ENCODE results near the gene ZNF277.
"Not testable (repeated sequence)": the region's sequence is repeated elsewhere in the genome, so short reads cannot be mapped to it uniquely, and the experiment has no call there.

ZNF277 gene

DNA sequence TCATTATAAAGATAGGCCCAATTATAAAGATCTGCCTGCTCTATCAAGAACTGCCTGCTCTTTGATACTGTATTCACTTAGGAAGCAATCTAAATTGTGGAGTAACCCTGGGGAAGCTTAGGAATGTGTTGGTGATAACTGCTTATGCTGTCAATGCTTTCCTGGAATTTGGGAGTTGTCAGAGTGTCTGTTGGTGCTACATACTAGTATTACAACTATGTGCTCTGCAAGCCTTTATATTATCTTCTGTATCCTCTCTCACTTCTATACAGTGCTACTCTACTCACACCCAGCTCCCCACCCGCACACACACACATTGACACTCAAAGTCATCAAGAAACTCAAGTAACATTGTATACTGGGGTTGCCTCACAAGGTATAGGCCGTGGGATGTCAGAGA, 6.1 kb downstream of the ZNF277 start:
- no peak for DNase-seq (ENCODE audit: low read depth)

DNA sequence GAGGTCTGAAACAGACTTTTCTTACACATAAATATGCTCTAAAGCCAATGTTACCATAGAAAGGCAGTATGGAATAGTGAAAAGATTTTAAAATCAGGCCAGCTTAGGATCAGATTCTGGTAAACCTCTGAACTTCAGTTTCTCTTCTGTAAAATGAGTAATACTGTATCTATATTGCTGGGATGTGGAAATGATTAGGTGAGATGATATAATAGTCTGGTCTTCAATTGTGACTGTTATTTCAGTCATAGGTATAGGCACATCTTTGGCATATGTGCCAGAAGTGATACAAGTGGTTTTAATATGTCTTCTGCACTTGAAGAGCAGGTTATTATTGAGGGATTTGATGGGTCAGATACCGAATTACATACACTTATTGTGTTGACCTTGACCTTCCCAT, 7.2 kb downstream of the ZNF277 start:
- no peak for DNase-seq (ENCODE audit: low read depth)

DNA sequence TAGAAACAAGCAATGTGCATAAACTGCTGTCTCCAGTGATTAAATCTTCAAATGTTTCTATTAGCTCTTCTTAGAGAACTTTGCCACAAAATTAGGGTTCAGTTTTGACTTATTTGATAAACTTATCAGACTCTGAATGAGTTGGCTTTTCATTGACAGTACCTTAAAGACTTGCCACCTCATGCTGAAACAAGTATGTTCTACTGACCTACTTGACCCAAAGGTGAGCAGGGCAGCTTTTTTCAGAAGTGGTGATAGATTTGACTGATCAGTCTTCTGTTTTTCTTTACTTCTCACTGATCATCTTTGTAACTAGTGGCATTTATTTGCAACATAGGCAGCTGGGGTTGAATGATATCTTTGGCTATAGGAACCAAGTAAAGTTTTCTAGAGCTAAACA, 7.8 kb downstream of the ZNF277 start:
- no peak for DNase-seq (ENCODE audit: low read depth)

DNA sequence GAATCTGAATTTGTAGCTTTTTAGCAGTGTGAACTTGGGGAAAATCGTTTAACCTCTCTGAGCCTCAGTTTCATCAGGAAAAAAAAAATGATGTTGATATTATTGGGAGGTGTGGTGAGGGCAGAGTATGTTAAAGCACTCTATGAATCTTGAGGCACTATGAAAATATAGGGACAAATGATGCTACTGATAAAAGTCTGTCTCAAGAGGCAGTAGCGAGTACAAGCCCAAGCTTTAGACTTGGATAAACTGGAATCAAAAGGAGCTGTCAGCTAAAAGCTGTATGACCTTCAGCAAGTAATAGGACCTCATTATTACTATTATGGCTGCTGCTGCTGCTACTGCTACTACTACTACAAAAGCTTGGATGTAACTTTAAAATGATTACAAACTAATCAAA, 8.4 kb downstream of the ZNF277 start:
- no peak for DNase-seq (ENCODE audit: low read depth)

DNA sequence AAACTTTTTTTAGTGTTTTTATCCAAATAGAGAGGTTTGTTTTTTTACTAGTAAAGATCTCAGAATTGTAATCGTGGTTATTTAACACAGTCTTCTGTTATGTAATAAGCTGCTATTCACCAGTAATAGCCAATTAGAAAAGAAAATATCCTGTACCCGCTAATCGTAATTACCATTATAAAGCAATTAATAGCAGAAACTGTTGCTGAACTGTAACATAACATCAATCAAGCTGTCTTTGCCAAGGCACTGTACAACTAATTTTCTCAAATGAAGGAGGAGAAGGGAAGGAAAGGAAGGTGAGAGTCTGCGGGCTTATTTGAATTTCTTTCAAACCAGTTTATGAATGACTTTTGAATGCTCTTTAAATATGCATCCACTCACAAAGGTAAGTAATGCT, 9.3 kb downstream of the ZNF277 start:
- no peak for DNase-seq (ENCODE audit: low read depth)

DNA sequence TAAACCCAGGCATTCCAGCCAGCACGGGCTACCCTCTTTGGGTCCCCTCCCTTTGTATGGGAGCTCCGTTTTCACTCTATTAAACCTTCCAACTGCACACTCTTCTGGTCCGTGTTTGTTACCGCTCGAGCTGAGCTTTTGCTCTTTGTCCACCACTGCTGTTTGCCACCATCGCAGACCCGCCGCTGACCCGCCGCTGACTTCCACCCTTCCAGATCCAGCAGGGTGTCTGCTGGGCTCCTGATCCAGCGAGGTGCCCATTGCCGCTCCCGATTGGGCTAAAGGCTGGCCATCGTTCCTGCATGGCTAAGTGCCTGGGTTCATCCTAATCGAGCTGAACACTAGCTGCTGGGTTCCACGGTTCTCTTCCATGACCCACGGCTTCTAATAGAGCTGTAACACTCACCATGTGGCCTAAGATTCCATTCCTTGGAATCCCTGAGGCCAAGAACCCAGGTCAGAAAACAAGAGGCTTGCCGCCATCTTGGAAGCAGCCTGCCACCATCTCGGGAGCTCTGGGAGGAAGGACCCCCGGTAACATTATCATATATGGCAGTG, 14.5 kb downstream of the ZNF277 start:
- DNase-seq (ENCODE audit: low read depth), result no peak

DNA sequence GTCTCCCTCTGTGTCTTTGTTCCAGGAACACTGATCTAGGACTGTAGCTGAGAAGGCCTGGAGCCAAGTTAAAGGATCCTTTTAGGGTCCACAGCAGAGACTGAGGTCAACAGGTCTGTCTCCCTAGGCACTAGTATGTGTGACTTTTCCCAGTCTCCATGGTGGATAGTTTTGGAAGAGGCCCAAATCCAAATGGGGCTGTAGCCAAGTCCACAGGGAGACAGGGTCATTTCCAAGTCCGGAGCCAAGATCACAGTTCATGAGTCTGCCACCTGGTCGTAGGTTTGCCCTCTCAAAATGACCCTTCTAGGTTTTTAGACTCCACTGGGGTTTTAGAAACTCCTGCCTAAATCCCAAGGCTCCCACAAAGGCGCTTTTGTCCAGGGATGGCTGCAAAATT, 16.8 kb downstream of the ZNF277 start:
- no peak for DNase-seq (ENCODE audit: low read depth)

DNA sequence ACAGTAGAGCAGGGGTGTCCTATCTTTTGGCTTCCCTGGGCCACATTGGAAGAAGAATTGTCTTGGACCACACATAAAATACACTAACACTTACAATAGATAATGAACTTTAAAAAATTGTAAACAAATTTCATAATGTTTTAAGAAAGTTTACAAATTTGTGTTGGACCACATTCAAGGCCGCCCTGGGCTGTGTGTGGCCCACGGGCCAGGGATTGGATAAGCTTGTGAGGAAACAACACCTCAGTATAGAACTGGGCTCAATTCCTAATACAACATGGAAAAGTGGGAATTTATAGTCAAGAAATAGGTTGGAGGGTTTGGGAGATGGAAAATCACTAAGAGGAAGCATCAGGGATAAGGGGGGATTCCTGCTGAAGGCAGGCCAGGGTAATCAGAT, 17.7 kb downstream of the ZNF277 start:
- no peak for DNase-seq (ENCODE audit: low read depth)

DNA sequence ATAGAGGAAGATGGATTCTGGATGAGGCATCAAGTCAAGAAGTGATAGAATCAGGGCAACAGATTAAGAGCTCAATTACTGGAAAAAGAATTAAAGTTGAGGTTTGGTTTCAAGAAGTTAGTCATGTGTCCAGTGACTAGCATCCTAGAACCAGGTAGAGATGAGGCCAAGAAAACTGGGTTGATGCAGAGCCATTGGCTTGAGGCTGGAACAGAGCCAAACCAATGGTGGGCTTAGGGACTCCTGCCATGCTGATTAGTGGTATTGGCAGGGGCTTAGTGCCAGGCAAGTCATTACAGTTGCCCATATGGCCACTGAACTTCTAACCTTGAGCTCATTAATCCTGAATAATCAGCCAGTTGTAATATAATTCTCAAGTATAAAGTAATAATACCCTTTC, 18.5 kb downstream of the ZNF277 start:
- DNase-seq (ENCODE audit: low read depth), result no peak

DNA sequence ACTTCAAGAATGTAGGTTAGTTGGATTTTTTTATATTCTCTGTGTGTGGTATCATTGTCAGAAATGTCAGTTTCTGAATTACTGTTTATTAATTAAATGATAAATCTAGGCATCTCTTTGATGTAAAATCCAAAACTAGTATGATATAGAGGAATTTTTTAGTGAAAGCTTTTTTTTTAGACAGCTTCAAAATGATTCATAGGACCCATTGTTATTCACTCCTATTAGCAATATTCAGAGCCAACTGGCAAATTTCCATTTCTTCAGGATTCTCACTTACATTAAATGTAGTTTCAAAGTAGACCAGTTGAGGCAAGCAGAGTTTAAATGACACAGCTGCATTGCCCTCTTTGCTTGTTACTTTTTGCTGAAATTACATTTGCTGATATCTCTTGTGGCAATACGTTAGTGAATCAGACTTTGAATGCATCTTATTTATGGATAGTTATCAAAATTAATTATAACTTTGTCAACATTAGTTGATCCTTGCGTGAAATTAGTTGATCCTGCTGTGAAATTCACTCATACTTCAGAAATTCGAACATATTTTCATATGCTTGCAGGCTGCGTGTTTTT, 20.3 kb downstream of the ZNF277 start:
- no peak for DNase-seq (ENCODE audit: low read depth)

DNA sequence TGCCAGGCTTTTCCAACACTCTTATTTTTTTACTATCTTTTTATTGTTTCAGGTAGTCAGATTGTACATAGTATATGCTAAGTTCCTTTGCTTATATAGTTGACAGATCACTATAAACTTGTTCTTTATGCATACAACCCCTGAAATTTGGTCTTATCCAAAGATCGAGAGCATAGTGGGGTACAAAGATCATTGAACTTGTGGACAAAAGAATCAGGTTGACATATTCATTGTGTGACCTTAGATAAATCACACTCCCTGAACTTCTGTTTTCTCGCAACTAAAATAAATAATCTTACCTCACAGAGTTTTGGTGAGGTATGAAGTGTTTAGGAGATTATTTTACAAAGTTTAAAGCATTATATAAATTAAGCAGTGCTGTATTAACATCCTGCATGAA, 22.1 kb downstream of the ZNF277 start:
- DNase-seq (ENCODE audit: low read depth), result no peak

DNA sequence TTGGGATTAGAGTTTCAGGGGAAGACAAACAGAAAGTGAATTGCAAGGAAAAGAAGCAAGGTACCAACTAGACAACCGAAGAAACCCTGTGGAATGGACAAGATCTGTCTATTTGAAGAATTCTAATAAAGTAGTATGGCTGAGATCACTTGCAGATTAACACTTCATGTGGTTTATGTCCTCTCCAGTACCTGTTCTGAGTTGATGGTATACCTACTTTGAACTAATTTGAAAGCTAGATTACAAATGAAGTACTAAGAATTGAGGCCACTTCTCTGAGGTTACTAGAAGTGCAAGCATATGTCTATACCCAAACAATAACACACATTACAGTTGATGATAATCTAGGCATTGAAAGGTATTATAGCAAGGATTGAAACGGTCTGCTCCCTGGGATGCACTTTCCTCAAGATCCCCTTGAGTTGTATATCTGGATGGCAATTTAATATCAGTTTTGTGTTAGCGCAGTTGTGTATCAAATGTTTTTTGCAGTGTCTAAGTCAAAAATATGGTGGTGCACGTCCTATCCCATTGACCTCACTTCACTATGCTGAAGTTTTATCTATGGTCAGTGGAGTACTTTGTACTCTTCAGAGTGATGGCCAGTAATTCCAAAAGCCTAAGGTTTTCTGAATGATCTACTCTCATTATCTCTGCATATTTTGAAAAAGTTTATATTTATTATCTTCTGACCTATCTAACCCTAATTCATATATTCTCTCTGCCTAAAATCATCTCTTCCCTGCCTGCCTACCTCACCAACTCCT, 25.9 kb downstream of the ZNF277 start:
- DNase-seq (ENCODE audit: low read depth), result no peak

DNA sequence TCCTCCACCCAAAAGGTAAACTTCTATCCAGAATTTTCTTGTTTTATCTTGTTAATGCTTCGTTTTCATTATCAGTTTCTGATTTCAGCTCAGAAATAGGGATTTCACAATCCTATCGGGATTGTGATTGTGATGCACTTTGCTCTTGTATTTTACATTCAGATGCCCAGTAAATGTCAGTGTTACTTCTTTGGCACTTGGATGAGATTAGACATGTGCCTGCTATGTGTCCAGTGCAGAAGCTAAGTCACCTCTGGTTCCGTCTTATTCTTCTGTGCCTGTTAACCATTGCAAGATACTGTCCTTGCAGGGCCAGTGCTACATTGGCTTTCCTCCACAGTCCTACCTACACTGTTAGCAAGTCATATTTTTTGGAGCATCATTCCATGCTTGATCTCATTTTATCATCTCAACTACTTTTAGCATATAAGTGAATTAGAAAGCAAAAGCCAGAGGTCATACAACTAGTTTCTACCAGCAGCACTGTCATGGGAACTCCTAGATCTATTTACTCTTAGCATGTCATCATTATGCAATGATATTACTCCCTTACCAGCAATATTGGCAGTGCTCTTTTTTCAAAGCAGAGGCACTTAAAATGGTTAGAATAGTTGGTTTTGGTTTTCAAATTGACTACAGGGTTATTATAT, 26.7 kb downstream of the ZNF277 start:
- DNase-seq (ENCODE audit: low read depth), result no peak

DNA sequence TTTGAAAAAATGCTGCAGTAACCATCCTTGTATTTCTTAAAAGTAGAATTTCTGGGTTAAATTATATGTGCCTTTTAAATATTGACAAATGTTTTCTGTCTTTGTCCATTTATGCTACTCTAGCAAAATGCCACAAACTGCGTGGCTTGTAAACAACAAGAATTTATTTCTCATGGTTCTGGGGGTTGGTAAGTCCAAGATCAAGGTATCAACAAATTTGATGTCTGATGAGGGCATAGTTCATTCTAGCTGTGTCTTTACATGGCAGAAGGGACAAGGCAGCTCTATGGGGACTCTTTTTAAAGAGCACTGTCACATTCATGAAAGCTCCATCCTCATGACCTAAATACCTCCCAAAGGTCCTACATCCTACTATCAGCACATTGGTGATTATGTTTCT, 27.7 kb downstream of the ZNF277 start:
- DNase-seq (ENCODE audit: low read depth), result no peak

DNA sequence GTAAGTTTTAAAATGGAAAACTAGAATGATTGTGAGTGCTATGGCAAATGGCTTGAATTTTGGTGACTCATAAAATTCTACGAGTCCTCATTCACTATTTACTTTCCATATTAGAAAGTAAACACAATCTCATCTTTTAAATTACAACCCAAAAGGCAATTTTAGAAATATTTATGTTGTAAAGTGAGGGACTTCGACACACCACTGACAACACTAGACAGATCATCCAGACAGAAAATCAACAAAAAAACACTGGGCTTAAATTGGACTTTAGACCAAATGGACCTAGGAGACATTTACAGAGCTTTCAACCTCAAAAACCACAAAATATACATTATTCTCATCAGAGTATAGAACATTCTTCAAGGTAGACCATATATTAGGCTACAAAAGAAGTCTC, 30.1 kb downstream of the ZNF277 start:
- no peak for DNase-seq (ENCODE audit: low read depth)

DNA sequence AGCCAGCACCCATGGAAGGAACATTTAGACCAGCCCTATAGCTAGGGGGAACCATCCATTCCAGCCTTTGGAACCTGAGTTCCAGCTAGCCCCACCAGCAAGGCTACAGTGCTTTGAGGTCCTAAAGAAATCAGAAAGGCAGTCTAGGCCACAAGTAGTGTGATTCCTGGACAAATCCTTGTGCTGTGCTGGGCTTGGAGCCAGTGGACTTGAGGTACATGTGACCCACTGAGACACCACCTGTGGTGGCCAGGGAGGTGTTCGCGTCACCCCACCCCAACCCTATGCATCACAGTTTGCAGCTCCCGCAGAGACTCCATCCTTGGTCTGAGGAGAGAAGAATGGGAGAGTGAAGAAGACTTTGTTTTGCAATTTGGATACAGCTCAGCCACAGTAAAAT, 31.8 kb downstream of the ZNF277 start:
- DNase-seq (ENCODE audit: low read depth), result no peak

DNA sequence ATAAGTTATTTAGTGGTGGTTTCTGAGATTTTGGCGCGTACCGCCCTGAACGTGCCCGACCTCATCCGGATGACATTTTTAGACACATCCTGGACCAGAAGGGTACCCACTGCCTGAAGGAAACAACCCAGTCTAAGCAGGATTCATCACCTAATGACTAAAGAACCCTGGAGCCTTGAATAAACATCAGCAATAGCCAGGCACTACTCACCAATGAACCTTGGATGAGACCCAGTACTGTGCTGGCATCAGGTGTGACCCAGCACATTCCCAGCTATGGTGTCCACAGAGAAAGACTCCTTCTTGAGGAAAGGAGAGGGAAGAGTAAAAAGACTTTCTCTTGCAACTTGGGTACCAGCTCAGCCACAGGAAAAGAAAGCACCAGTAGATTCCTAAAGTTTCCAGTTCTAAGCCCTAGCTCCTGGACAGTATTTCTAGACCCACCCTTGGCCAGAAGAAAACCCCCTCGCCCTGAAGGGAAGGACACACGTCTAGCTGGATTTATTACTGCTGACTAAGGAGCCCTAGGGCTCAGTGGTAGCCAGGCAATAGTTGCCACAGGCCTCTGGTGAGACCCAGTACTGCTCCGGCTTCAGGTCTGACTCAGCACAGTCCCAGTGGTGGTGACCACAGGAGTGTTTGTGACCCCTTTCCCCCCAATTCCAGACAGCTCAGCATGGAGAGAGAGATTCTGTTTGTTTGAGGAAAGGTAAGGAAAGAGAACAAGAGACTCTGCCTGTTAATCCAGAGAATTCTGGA, 32.5 kb downstream of the ZNF277 start:
- DNase-seq (ENCODE audit: low read depth), result no peak

DNA sequence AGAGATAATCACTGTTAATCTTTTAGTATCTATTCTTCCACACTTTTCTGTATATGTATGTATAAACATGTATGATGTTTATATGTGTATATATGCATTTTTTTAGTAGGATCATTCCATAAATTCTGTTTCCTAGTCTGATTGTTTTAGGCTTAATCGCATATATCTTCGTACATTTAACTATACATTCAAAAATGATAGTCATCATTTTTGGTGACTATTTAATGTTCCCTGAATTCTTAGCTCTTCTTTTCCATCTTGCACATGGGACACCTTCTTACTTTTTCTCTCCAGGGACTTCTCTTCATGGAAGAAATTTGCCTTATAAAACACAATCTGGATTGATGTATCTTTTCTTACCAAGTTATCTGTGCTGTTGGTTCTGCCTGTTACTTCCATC, 42.1 kb downstream of the ZNF277 start:
- DNase-seq (ENCODE audit: low read depth), result no peak

DNA sequence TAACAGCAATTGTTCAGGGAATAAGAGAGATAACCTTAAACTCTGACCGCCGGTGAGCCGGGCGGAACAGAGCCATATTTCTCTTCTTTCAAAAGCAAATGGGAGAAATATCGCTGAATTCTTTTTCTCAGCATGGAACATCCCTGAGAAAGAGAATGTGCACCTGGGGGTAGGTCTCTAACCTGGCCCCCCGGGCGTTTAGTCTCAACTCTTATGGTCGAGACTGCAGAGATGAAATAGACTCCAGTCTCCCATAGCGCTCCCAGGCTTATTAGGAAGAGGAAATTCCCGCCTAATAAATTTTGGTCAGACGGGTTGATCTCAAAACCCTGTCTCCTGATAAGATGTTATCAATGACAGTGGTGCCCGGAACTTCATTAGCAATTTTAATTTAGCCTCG, 43.5 kb downstream of the ZNF277 start:
- DNase-seq (ENCODE audit: low read depth), result not testable (repeated sequence)

DNA sequence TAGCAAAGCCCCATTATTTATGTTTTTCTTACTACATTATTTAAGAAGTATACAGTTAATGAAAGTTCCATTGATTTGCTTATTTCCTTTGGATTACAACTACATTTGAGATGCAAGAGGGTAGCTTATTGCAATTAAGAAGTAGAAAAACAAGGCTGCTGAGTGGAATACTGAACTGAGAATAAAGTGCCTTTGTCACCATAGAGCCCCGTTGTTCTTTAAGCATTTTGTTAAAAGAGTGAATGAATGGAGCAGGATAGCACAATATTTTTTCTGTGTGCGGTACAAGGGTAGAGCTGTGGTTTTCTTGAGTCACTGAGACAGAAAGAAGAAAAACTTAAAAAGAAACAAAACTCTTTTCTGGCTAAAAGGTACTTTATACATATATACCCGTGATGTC, 45.6 kb downstream of the ZNF277 start:
- DNase-seq (ENCODE audit: low read depth), result no peak

DNA sequence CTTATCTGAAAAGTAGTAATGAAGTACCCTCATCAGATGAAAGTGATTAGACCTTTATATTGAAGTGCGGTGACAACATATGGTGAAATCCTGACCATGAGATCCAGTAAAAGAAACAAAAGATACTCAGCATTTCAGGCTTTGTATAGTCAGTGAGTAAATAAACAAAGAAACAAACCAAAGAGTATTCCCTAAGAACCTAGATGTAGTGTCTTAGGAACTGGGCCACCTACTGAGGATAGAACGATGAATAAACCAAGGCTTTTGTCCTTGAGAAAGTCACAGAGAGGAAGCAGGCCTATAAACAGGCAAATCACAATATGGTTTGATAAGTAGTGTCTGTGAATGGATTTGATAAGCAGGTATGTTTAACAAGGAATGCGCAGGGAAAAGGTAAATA, 46.2 kb downstream of the ZNF277 start:
- DNase-seq (ENCODE audit: low read depth), result no peak

DNA sequence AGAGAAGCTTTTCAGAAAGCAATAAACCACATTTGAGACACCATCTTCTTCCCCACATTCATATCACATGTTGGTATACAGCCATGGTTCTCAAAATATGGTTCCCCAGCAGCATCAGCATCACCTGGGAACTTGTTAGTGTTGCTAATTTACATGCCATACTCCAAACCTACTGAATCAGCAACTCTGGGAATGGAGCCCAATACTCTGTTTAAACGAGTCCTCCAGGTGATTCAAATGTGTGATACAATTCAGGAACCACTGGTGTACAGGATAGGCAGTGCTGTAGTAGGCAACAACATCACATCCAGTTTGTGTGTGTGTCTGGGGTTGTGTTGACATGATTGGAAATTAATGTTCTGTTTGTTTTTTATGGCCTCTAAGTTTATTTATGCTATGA, 47.7 kb downstream of the ZNF277 start:
- DNase-seq (ENCODE audit: low read depth), result no peak

All from GM04504 (cell line).